Keratinocyte (primary cell): ENCODE results near the gene ZCCHC10. TPM values are rescaled to one million over a fixed set of nuclear protein-coding genes. Genes with fewer than 3 reads are reported as not detected.
"Not testable (repeated sequence)": the region's sequence is repeated elsewhere in the genome, so short reads cannot be mapped to it uniquely, and the experiment has no call there.

Source experiments
- DNase-seq: peaks from one replicate; pipeline ENCODE4 v3.0.0-alpha.2; 2011; ENCODE audit warnings: low read depth, missing footprints, low spot score
- FAIRE-seq: peaks from 2 replicates; lab custom pipeline; 2011; peaks lifted over from hg19 to GRCh38; lab: Jason Lieb, UNC
- H2AFZ ChIP-seq: 2 replicates; pipeline ENCODE4 v1.6.0; 2012; ENCODE audit warnings: low read length, control low read depth, inconsistent platforms; ENCODE audit not compliant: control insufficient read depth
- H3K27ac ChIP-seq: 2 replicates; pipeline ENCODE4 v1.5.1; 2011; ENCODE audit warnings: low read length; ENCODE audit not compliant: control insufficient read depth, insufficient read depth
- H3K27me3 ChIP-seq: 3 replicates; pipeline ENCODE4 v1.6.0; 2011; ENCODE audit warnings: low read length; ENCODE audit not compliant: control insufficient read depth, insufficient read depth; ENCODE audit errors: extremely low read depth
- H3K36me3 ChIP-seq, 2 experiments: 2 replicates in 1 of 2; 3 replicates in 1 of 2; pipeline ENCODE4 v1.5.1; 2011; ENCODE audit warnings: low read length in 2 of 2, mild to moderate bottlenecking in 1 of 2; ENCODE audit not compliant: control insufficient read depth in 2 of 2, insufficient read depth in 2 of 2; ENCODE audit errors: extremely low read depth in 1 of 2
- H3K4me1 ChIP-seq: 3 replicates; pipeline ENCODE4 v1.5.1; 2011; ENCODE audit warnings: low read length; ENCODE audit not compliant: control insufficient read depth, insufficient read depth; ENCODE audit errors: extremely low read depth
- H3K4me2 ChIP-seq: 3 replicates; pipeline ENCODE4 v1.6.0; 2011; ENCODE audit warnings: low read depth, low read length; ENCODE audit not compliant: control insufficient read depth, insufficient read depth; ENCODE audit errors: extremely low read depth
- H3K4me3 ChIP-seq, 3 experiments: fragments of 200-600 bp in 1 of 3; sonication (generic) in 1 of 3; 2 replicates in 2 of 3; 3 replicates in 1 of 3; pipeline ENCODE4 v1.5.1; 2011 to 2016; ENCODE audit warnings: low read length in 3 of 3, mild to moderate bottlenecking in 3 of 3, control low read depth in 2 of 3, inconsistent platforms in 1 of 3, low read depth in 1 of 3, mixed read lengths in 1 of 3, mixed run types in 1 of 3, moderate library complexity in 1 of 3; ENCODE audit not compliant: control insufficient read depth in 2 of 3, insufficient read depth in 2 of 3; ENCODE audit errors: extremely low read depth in 1 of 3
- H3K79me2 ChIP-seq: 2 replicates; pipeline ENCODE4 v1.6.0; 2012; ENCODE audit warnings: low read length; ENCODE audit not compliant: control insufficient read depth, insufficient read depth
- H3K9ac ChIP-seq: 3 replicates; pipeline ENCODE4 v1.6.0; 2011; ENCODE audit warnings: low read length; ENCODE audit not compliant: control insufficient read depth, insufficient read depth; ENCODE audit errors: extremely low read depth
- H3K9me1 ChIP-seq: 3 replicates; pipeline ENCODE4 v1.6.0; 2011; ENCODE audit warnings: low read length; ENCODE audit not compliant: control insufficient read depth, insufficient read depth; ENCODE audit errors: extremely low read depth
- H3K9me3 ChIP-seq: 2 replicates; pipeline ENCODE4 v1.5.1; 2012; ENCODE audit warnings: low read depth, low read length; ENCODE audit not compliant: control insufficient read depth
- H4K20me1 ChIP-seq: 3 replicates; pipeline ENCODE4 v1.6.0; 2011; ENCODE audit warnings: low read length; ENCODE audit not compliant: control insufficient read depth, insufficient read depth; ENCODE audit errors: extremely low read depth
- EZH2 ChIP-seq: IDR thresholded peaks from one replicate; pipeline ENCODE4 v1.6.1; 2012; ENCODE audit warnings: inconsistent platforms, mild to moderate bottlenecking, low read length, moderate library complexity
- dilution Hi-C: fragments of 300-500 bp; cut with MboI; formaldehyde crosslinking; loops from one replicate; pipeline ENCODE4 v1.7.0; 2020; ENCODE audit warnings: low sequenced_read_pairs; ENCODE audit not compliant: extremely low pct_ligation_motif_present
- polyA plus RNA-seq, 5 experiments: library from polyadenylated mRNA; depleted of rRNA in 3 of 5; stranded (reverse) in 3 of 5; stranded (forward) in 1 of 5; unstranded in 1 of 5; fragments of >200 nt; gene quantifications; 1 replicate in 1 of 5; 2 replicates in 3 of 5; 3 replicates in 1 of 5; pipeline versions ENCODE4 v1.2.1 to v1.2.3, GENCODE V29; 2011 to 2012; ENCODE audit warnings: missing spikeins in 2 of 5, low read depth in 1 of 5, low replicate concordance in 1 of 5
- TF ChIP-seq, protein P1 (sequence below), 3 experiments: IDR thresholded peaks in 1 of 3; conservative IDR thresholded peaks in 1 of 3; optimal IDR thresholded peaks in 1 of 3; 2 replicates in 2 of 3; 3 replicates in 1 of 3; pipeline versions ENCODE3 to v1.5.1; 2011; ENCODE audit warnings: low read length in 3 of 3, mild to moderate bottlenecking in 3 of 3, moderate library complexity in 2 of 3, control low read depth in 1 of 3, inconsistent platforms in 1 of 3; ENCODE audit not compliant: insufficient read depth in 2 of 3; ENCODE audit errors: extremely low read depth in 1 of 3

ZCCHC10 gene
- polyA plus RNA-seq, 1 donor (not counting 4 experiments of a cell fraction or from before 2014, with no cell fraction given), result 38.5 TPM

DNA sequence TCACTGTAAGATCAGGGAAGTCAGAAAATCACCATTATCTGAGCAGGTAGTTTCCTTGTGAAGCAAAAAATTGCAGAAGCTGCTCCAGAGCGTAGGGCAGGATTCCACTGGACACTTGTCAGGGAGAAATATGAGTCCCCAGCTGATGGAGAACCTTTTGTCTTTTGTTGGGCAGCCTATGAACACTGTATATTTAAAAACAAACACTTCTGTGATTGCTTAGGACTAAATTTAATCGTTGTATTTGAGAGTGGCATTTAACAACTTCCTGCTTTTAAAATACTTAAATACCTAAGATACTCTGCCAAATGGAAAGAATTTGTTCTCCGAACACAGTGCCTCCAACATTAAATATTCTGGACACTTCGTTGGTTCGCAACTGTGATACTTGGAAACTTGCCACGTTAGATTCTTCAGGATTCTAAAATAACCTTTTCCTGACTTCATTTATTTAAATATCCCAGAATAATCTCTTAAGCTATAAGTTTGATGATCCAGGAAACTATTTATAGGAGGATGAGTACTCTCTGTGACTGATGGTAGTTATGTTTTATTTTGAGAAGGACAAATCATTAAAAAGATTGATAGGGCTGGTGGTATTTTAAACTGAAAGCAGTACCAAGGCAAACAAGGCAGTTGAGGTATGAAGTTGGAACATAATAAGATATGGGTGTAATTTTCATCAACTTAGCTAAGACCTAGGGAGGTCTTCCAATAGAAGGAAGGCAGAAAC, 22.8 kb upstream of the ZCCHC10 start:
- no peaks in the 10 kb centered on the region for H4K20me1 ChIP-seq
- H3K9ac ChIP-seq, result no peak overlapping the region
- no peaks in the 10 kb centered on the region for H3K9me3 ChIP-seq
- no peak overlapping the region for H3K4me2 ChIP-seq
- no peaks in the 10 kb centered on the region for H3K9me1 ChIP-seq
- dilution Hi-C loops, result no loop called here
- H3K4me3 ChIP-seq, result no peak overlapping the region
- H3K4me1 ChIP-seq, result peaks cover 18% of the 10 kb centered on the region
- no peaks in the 10 kb centered on the region for H3K36me3 ChIP-seq
- no peak for FAIRE-seq
- H2AFZ ChIP-seq, result no peak overlapping the region
- DNase-seq, result no peak
- H3K27me3 ChIP-seq, result no peaks in the 10 kb centered on the region
- no peak overlapping the region for H3K27ac ChIP-seq
- peaks cover 29% of the 10 kb centered on the region for H3K79me2 ChIP-seq
- TF ChIP-seq, protein P1, sequence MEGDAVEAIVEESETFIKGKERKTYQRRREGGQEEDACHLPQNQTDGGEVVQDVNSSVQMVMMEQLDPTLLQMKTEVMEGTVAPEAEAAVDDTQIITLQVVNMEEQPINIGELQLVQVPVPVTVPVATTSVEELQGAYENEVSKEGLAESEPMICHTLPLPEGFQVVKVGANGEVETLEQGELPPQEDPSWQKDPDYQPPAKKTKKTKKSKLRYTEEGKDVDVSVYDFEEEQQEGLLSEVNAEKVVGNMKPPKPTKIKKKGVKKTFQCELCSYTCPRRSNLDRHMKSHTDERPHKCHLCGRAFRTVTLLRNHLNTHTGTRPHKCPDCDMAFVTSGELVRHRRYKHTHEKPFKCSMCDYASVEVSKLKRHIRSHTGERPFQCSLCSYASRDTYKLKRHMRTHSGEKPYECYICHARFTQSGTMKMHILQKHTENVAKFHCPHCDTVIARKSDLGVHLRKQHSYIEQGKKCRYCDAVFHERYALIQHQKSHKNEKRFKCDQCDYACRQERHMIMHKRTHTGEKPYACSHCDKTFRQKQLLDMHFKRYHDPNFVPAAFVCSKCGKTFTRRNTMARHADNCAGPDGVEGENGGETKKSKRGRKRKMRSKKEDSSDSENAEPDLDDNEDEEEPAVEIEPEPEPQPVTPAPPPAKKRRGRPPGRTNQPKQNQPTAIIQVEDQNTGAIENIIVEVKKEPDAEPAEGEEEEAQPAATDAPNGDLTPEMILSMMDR (optimal IDR thresholded peaks at IDR 0.05 in 1 of 3, IDR thresholded peaks at IDR 0.05 in 1 of 3, conservative IDR thresholded peaks at IDR 0.05 in 1 of 3; ENCODE audit: extremely low read depth in 1 of 3, insufficient read depth in 2 of 3, low read length in 3 of 3), result no peak
- TF ChIP-seq EZH2, result no peak

GRCh38 chr5:133047404-133047803, 21.1 kb upstream of the ZCCHC10 start:
- H3K36me3 ChIP-seq, result no peaks in the 10 kb centered on the region
- no peak overlapping the region for H2AFZ ChIP-seq
- dilution Hi-C loops, result no loop called here
- H3K4me2 ChIP-seq, result no peak overlapping the region
- no peaks in the 10 kb centered on the region for H3K27me3 ChIP-seq
- no peaks in the 10 kb centered on the region for H3K9me3 ChIP-seq
- FAIRE-seq (no peak), DNase-seq (no peak)
- H3K9me1 ChIP-seq, result no peaks in the 10 kb centered on the region
- no peak overlapping the region for H3K4me3 ChIP-seq
- peaks cover 12% of the 10 kb centered on the region for H3K79me2 ChIP-seq
- no peak overlapping the region for H3K27ac ChIP-seq
- no peak for TF ChIP-seq EZH2
- TF ChIP-seq, protein P1 (optimal IDR thresholded peaks at IDR 0.05 in 1 of 3, IDR thresholded peaks at IDR 0.05 in 1 of 3, conservative IDR thresholded peaks at IDR 0.05 in 1 of 3; ENCODE audit: extremely low read depth in 1 of 3, insufficient read depth in 2 of 3, low read length in 3 of 3), result no peak
- H3K9ac ChIP-seq, result no peak overlapping the region
- peaks cover 15% of the 10 kb centered on the region for H3K4me1 ChIP-seq
- H4K20me1 ChIP-seq, result no peaks in the 10 kb centered on the region

DNA sequence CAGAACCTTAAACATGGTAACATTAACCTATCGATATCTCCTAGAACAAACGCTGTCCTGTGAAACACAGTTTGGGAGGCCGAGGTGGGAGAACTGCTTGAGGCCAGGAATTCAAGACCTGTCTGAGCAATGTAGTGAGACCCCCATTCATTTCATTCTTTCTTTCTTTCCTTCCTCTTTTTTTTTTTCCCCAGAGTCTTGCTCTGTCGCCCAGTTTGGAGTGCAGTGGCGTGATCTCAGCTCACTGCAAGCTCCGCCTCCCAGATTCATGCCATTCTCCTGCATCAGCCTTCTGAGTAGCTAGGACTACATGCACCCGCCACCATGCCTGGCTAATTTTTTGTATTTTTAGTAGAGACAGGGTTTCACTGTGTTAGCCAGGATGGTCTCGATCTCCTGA, 20.2 kb upstream of the ZCCHC10 start:
- not testable (repeated sequence) for FAIRE-seq, H2AFZ ChIP-seq

More for the DNA sequence above, 20.2 kb upstream of the ZCCHC10 start:
- H3K9ac ChIP-seq, DNase-seq, H3K27ac ChIP-seq, H3K4me3 ChIP-seq, H3K27me3 ChIP-seq, H3K79me2 ChIP-seq, H4K20me1 ChIP-seq, dilution Hi-C loops, H3K9me1 ChIP-seq, H3K36me3 ChIP-seq, H3K4me2 ChIP-seq, H3K9me3 ChIP-seq: not testable (repeated sequence)
- peaks cover 24% of the 10 kb centered on the region for H3K4me1 ChIP-seq
